Lower leg skin (tissue), 3 donors: Measurements from ENCODE around the gene OSBPL5.

Experiments used
- POLR2A ChIP-seq, 2 donors: fragments of 450-650 bp; IDR thresholded peaks; one replicate each; pipeline ENCODE4 v1.6.1; 2016 to 2017; ENCODE audit warnings: antibody characterized with exemption in 2 of 2, mild to moderate bottlenecking in 1 of 2, moderate library complexity in 1 of 2
- TF ChIP-seq, protein P1 (sequence below), 3 donors: fragments of 450-650 bp; IDR thresholded peaks; one replicate each; pipeline ENCODE4 v1.5.1; 2016; ENCODE audit warnings: antibody characterized with exemption in 3 of 3, mild to moderate bottlenecking in 3 of 3, moderate library complexity in 2 of 3

DNA sequence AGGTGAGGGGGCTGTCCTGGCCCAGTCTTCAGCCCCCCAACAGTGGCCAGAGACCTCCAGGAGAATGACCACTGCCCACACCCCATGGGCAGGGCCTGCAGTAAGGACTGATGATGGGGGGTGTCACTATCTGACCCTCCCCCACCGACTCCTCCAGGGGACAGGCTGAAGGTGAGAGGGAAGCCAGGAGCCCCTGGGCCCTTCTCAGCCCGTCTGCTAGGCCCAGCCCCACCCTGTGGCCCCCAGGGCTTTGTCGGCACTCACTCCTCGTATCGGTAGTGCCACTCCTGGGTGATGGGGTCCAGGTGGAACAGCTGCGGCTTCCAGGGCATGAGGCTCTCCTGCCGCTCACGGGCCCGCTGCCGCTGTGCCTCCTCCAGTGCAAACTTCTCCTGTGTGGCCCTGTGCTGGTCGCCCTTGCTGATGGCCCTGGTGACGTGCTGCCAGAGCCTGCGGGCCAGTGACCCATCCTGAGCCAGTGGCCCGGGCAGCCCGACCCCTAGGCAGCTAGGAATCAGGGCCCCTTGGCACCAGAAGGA, 72.4 kb downstream of the OSBPL5 start:
- TF ChIP-seq, protein P1, sequence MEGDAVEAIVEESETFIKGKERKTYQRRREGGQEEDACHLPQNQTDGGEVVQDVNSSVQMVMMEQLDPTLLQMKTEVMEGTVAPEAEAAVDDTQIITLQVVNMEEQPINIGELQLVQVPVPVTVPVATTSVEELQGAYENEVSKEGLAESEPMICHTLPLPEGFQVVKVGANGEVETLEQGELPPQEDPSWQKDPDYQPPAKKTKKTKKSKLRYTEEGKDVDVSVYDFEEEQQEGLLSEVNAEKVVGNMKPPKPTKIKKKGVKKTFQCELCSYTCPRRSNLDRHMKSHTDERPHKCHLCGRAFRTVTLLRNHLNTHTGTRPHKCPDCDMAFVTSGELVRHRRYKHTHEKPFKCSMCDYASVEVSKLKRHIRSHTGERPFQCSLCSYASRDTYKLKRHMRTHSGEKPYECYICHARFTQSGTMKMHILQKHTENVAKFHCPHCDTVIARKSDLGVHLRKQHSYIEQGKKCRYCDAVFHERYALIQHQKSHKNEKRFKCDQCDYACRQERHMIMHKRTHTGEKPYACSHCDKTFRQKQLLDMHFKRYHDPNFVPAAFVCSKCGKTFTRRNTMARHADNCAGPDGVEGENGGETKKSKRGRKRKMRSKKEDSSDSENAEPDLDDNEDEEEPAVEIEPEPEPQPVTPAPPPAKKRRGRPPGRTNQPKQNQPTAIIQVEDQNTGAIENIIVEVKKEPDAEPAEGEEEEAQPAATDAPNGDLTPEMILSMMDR (IDR thresholded peaks at IDR 0.05), result no peak
- no peak for TF ChIP-seq POLR2A (IDR thresholded peaks at IDR 0.05)
